ENCODE measurements around the gene GZF1.

The GZF1 gene

DNA sequence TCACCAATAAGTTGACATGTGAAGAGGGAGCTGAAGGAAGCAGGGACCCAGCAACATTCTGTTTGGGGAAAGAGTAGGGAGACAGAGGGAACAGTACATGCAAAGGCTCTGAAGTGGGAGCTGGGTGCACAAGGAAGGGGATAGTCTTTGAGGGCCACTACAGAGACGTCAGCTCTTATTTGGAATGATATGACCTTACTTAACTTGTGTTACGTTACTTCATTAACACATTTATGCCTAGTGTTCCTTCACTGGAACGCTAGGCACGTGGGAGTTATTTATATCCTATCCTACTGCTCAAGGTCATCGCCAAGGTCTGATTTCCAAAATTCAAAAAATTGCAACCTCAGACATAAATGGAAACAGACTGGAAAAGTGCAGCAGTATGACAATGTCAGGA is 39.1 kb downstream of the GZF1 start:
- Histone ChIP-seq H3K36me3 (ENCODE audit: control insufficient read depth, low read length) (peaks cover 4% of the 10 kb centered on the region; the same call in 1 of the 2 replicates), H3K27me3 (ENCODE audit: control insufficient read depth, low read length) (no peaks in the 10 kb centered on the region), H3K79me2 (ENCODE audit: control insufficient read depth, low read length) (peaks cover 23% of the 10 kb centered on the region), H3F3A (ENCODE audit: control insufficient read depth, insufficient read depth) (no peaks in the 10 kb centered on the region), H3K4me3 (ENCODE audit: low read length) (no peak overlapping the region), H3K9me3 (ENCODE audit: control insufficient read depth, insufficient read depth, low read length) (no peaks in the 10 kb centered on the region), H4K20me1 (ENCODE audit: control insufficient read depth, insufficient read depth, low read depth, low read length) (no peaks in the 10 kb centered on the region; the same call in 1 of the 2 replicates), H3K4me1 (ENCODE audit: control insufficient read depth, low read length) (no peaks in the 10 kb centered on the region), H3K9me2 (replicated peaks; ENCODE audit: control insufficient read depth, low read length) (no peaks in the 10 kb centered on the region), H3K4me2 (ENCODE audit: low read length) (no peak overlapping the region), H3K27ac (ENCODE audit: low read depth, low read length) (no peak overlapping the region)
- no peak for TF ChIP-seq EZH2phosphoT487 (IDR thresholded peaks at IDR 0.05; ENCODE audit: borderline replicate concordance, low read length)
- no peak for TF ChIP-seq CTCF (IDR thresholded peaks at IDR 0.05; ENCODE audit: low read depth, low read length, poor library complexity, severe bottlenecking)

GRCh38 chr20:23403751-23404150 is 41.8 kb downstream of the GZF1 start:
- H4K20me1 ChIP-seq (ENCODE audit: control insufficient read depth, insufficient read depth, low read depth, low read length): no peaks in the 10 kb centered on the region; the same call in 1 of the 2 replicates
- H3K4me3 ChIP-seq (ENCODE audit: low read length): no peak overlapping the region
- H3K4me2 ChIP-seq (ENCODE audit: low read length): no peak overlapping the region
- H3K27ac ChIP-seq (ENCODE audit: low read depth, low read length): no peak overlapping the region
- H3K4me1 ChIP-seq (ENCODE audit: control insufficient read depth, low read length): no peaks in the 10 kb centered on the region
- H3K9me2 ChIP-seq (replicated peaks; ENCODE audit: control insufficient read depth, low read length): no peaks in the 10 kb centered on the region
- no peaks in the 10 kb centered on the region for H3K9me3 ChIP-seq (ENCODE audit: control insufficient read depth, insufficient read depth, low read length)
- H3K79me2 ChIP-seq (ENCODE audit: control insufficient read depth, low read length): peaks cover 50% of the 10 kb centered on the region
- TF ChIP-seq CTCF (IDR thresholded peaks at IDR 0.05; ENCODE audit: low read depth, low read length, poor library complexity, severe bottlenecking) (no peak), EZH2phosphoT487 (IDR thresholded peaks at IDR 0.05; ENCODE audit: borderline replicate concordance, low read length) (no peak)
- H3K36me3 ChIP-seq (ENCODE audit: control insufficient read depth, low read length): peaks cover 4% of the 10 kb centered on the region; the same call in 1 of the 2 replicates
- no peaks in the 10 kb centered on the region for H3F3A ChIP-seq (ENCODE audit: control insufficient read depth, insufficient read depth)
- H3K27me3 ChIP-seq (ENCODE audit: control insufficient read depth, low read length): no peaks in the 10 kb centered on the region

DNA sequence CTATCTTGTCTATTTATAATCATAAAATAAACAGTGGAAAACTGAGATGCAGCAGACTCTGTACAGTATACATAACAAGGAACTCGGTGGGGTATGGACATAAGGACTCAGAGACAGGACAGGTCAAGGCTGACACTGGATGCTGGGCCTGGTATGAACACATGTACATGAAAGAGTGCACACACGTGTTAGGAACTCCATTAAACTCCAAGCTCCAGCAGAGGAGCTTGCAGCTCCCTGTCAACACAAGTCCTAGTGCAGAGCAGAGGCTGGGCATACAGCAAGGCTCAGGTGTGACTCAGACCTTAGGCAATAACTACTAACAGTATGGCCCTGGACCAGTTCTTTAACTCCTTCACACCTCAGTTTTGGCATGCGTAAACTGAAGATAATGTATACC is 42.2 kb downstream of the GZF1 start:
- no peak overlapping the region for H3K27ac ChIP-seq (ENCODE audit: low read depth, low read length)
- H3F3A ChIP-seq (ENCODE audit: control insufficient read depth, insufficient read depth): no peaks in the 10 kb centered on the region
- H3K9me3 ChIP-seq (ENCODE audit: control insufficient read depth, insufficient read depth, low read length): no peaks in the 10 kb centered on the region
- H3K4me3 ChIP-seq (ENCODE audit: low read length): no peak overlapping the region
- peaks cover 4% of the 10 kb centered on the region; the same call in 1 of the 2 replicates for H3K36me3 ChIP-seq (ENCODE audit: control insufficient read depth, low read length)
- H3K79me2 ChIP-seq (ENCODE audit: control insufficient read depth, low read length): peaks cover 55% of the 10 kb centered on the region
- H3K27me3 ChIP-seq (ENCODE audit: control insufficient read depth, low read length): no peaks in the 10 kb centered on the region
- H3K4me2 ChIP-seq (ENCODE audit: low read length): no peak overlapping the region
- no peaks in the 10 kb centered on the region for H3K9me2 ChIP-seq (replicated peaks; ENCODE audit: control insufficient read depth, low read length)
- H4K20me1 ChIP-seq (ENCODE audit: control insufficient read depth, insufficient read depth, low read depth, low read length): no peaks in the 10 kb centered on the region; the same call in 1 of the 2 replicates
- no peaks in the 10 kb centered on the region for H3K4me1 ChIP-seq (ENCODE audit: control insufficient read depth, low read length)
- TF ChIP-seq EZH2phosphoT487 (IDR thresholded peaks at IDR 0.05; ENCODE audit: borderline replicate concordance, low read length) (no peak), CTCF (IDR thresholded peaks at IDR 0.05; ENCODE audit: low read depth, low read length, poor library complexity, severe bottlenecking) (no peak)

Data from DOHH2 (cell line).